ENCODE measurements around the gene CEP128. TPM values are rescaled to one million over a fixed set of nuclear protein-coding genes. Genes with fewer than 3 reads are reported as not detected.

Gene CEP128
- total RNA-seq, 2 experiments from 2014 or later: 12.3 to 13.0 TPM

DNA sequence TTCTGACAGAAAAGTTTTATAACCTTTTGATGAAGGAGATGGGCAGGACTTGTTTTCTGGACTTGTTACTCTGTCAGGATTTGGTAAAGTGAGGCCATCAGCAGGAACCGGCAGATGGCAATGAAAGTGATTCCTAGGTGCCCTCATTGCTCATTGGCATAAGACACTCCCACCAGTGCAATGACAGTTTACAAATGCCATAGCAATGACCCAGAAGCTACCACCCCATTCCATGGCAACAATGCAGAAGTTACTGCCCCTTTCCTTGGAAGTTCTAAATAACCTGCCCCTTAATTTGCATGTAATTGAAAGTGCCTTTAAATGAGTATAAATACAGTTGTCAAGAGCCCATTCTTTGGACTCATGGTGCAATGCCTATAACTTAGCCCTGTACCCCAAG, 222.6 kb downstream of the CEP128 start:
- H3K4me1 ChIP-seq (ENCODE audit: insufficient read depth, low read length): no peaks in the 10 kb centered on the region
- H3K27me3 Mint-ChIP-seq: no peaks in the 10 kb centered on the region
- H3K27ac ChIP-seq (ENCODE audit: low read depth in 1 of 2, low read length in 2 of 2): no peak overlapping the region
- DNase-seq (no peak), ATAC-seq (ENCODE audit: poor library complexity) (no peak)
- no peak overlapping the region for H3K4me3 Mint-ChIP-seq
- ChIA-PET CTCF (no interaction called here), POLR2A (no interaction called here)
- no peaks in the 10 kb centered on the region for H3K27me3 ChIP-seq (ENCODE audit: control insufficient read depth in 1 of 2, insufficient read depth in 2 of 2, low read length in 2 of 2)
- H3K36me3 Mint-ChIP-seq (ENCODE audit: low read depth): no peaks in the 10 kb centered on the region
- intact Hi-C loops (cut with DNase I, micrococcal nuclease): no loop called here
- no peaks in the 10 kb centered on the region for H3K9me3 ChIP-seq (ENCODE audit: control insufficient read depth in 1 of 2, insufficient read depth in 1 of 2, low read length in 2 of 2)
- H3K4me1 Mint-ChIP-seq (ENCODE audit: low read depth): peaks cover 6% of the 10 kb centered on the region
- TF ChIP-seq, protein P1, sequence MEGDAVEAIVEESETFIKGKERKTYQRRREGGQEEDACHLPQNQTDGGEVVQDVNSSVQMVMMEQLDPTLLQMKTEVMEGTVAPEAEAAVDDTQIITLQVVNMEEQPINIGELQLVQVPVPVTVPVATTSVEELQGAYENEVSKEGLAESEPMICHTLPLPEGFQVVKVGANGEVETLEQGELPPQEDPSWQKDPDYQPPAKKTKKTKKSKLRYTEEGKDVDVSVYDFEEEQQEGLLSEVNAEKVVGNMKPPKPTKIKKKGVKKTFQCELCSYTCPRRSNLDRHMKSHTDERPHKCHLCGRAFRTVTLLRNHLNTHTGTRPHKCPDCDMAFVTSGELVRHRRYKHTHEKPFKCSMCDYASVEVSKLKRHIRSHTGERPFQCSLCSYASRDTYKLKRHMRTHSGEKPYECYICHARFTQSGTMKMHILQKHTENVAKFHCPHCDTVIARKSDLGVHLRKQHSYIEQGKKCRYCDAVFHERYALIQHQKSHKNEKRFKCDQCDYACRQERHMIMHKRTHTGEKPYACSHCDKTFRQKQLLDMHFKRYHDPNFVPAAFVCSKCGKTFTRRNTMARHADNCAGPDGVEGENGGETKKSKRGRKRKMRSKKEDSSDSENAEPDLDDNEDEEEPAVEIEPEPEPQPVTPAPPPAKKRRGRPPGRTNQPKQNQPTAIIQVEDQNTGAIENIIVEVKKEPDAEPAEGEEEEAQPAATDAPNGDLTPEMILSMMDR (IDR thresholded peaks at IDR 0.05): no peak
- no peaks in the 10 kb centered on the region for H3K9me3 Mint-ChIP-seq
- H3K4me3 ChIP-seq (ENCODE audit: low read length): no peak overlapping the region
- no peaks in the 10 kb centered on the region for H3K36me3 ChIP-seq (ENCODE audit: insufficient read depth, low read length)
- H3K27ac Mint-ChIP-seq: no peak overlapping the region

DNA sequence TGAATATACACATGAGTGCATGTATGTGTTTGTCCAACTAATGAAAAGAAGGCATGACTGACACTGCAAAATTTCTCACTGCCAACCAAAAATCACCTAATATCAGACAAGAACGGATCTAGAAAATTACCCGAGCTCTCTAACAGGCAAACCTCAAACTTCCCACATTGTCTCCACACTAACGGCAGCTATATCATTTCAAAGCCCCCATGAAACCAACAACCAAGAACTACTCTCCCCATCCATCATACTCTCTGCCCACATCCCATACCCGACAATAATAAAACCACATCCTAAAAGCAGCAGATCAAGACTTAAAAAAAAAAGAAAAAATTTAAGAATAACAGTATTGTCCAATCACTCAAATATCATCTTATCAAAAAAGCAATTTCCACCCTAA, 227.1 kb downstream of the CEP128 start:
- H3K4me3 ChIP-seq (ENCODE audit: low read length): no peak overlapping the region
- ATAC-seq (ENCODE audit: poor library complexity) (no peak), DNase-seq (peak in 1 of 14 experiments; percentile 4)
- no peaks in the 10 kb centered on the region for H3K36me3 ChIP-seq (ENCODE audit: insufficient read depth, low read length)
- no peak overlapping the region for H3K27ac ChIP-seq (ENCODE audit: low read depth in 1 of 2, low read length in 2 of 2)
- Mint-ChIP-seq H3K4me3 (no peak overlapping the region), H3K27ac (no peak overlapping the region), H3K4me1 (ENCODE audit: low read depth) (peaks cover 6% of the 10 kb centered on the region), H3K9me3 (no peaks in the 10 kb centered on the region), H3K36me3 (ENCODE audit: low read depth) (no peaks in the 10 kb centered on the region), H3K27me3 (no peaks in the 10 kb centered on the region)
- H3K27me3 ChIP-seq (ENCODE audit: control insufficient read depth in 1 of 2, insufficient read depth in 2 of 2, low read length in 2 of 2): no peaks in the 10 kb centered on the region
- TF ChIP-seq, protein P1 (IDR thresholded peaks at IDR 0.05): no peak
- ChIA-PET POLR2A (no interaction called here), CTCF (no interaction called here)
- H3K4me1 ChIP-seq (ENCODE audit: insufficient read depth, low read length): no peaks in the 10 kb centered on the region
- no peaks in the 10 kb centered on the region for H3K9me3 ChIP-seq (ENCODE audit: control insufficient read depth in 1 of 2, insufficient read depth in 1 of 2, low read length in 2 of 2)
- intact Hi-C loops (cut with DNase I, micrococcal nuclease): no loop called here

DNA sequence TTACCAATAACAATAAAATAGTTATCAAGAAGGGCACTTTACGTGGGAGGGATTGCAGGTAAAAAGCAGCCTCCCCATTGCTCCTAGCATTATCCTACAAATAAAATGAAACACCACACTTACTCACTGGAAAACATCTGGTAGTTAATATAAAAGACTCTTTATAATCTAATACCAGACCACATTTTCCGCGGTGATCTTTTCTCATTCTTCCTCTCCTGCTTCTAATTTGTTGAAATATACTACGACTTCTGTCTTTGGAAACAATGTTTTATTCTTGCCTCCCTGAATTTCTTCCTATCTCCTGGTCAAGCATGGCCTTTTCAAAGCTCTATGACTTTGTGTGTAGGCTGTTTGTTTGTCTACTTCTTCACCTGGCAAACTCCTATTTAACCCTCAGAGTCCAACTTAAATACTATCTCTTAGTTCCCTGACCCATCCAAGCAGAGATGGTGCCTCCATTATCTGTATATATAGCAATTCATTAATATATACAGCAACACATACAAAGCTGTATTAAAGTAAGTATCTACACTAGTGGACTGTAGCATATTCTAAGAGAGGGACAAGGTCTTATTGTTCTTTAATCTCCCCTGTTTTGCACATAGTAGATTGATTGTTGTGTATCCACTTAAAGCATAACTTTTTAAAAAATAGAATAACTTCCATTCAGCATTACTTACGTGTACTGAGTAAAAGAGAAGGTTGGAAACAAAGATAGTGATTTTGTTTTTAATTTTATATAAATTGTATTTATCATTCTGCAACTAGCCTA, 228.3 kb downstream of the CEP128 start:
- no peak overlapping the region for H3K4me3 Mint-ChIP-seq
- no peak overlapping the region for H3K4me3 ChIP-seq (ENCODE audit: low read length)
- ATAC-seq (ENCODE audit: poor library complexity) (no peak), DNase-seq (no peak)
- ChIA-PET POLR2A (no interaction called here), CTCF (no interaction called here)
- no peaks in the 10 kb centered on the region for H3K27me3 Mint-ChIP-seq
- no peaks in the 10 kb centered on the region for H3K9me3 ChIP-seq (ENCODE audit: control insufficient read depth in 1 of 2, insufficient read depth in 1 of 2, low read length in 2 of 2)
- no peaks in the 10 kb centered on the region for H3K36me3 ChIP-seq (ENCODE audit: insufficient read depth, low read length)
- no peaks in the 10 kb centered on the region for H3K27me3 ChIP-seq (ENCODE audit: control insufficient read depth in 1 of 2, insufficient read depth in 2 of 2, low read length in 2 of 2)
- H3K4me1 ChIP-seq (ENCODE audit: insufficient read depth, low read length): no peaks in the 10 kb centered on the region
- H3K4me1 Mint-ChIP-seq (ENCODE audit: low read depth): peaks cover 6% of the 10 kb centered on the region
- H3K27ac Mint-ChIP-seq: no peak overlapping the region
- H3K27ac ChIP-seq (ENCODE audit: low read depth in 1 of 2, low read length in 2 of 2): no peak overlapping the region
- H3K36me3 Mint-ChIP-seq (ENCODE audit: low read depth): no peaks in the 10 kb centered on the region
- intact Hi-C loops (cut with DNase I, micrococcal nuclease): no loop called here
- TF ChIP-seq, protein P1 (IDR thresholded peaks at IDR 0.05): no peak
- H3K9me3 Mint-ChIP-seq: no peaks in the 10 kb centered on the region
